Thymus (tissue), 11 donors: Measurements from ENCODE around the gene MED26. TPM values are rescaled to one million over a fixed set of nuclear protein-coding genes. Genes with fewer than 3 reads are reported as not detected.
"Not testable (repeated sequence)": the region's sequence is repeated elsewhere in the genome, so short reads cannot be mapped to it uniquely, and the experiment has no call there.

ENCODE experiments used
- DNase-seq, 9 donors: peaks; one replicate each; pipeline ENCODE4 v3.0.0-alpha.2; 2013; ENCODE audit warnings: low spot score in 9 of 9, low read depth in 6 of 9, missing footprints in 1 of 9
- H3K27ac ChIP-seq, 2 donors: one replicate each; pipeline ENCODE4 v1.5.1; 2013; ENCODE audit warnings: control low read depth in 1 of 2, low read depth in 1 of 2, low read length in 1 of 2, mild to moderate bottlenecking in 1 of 2, moderate library complexity in 1 of 2
- H3K27me3 ChIP-seq, 2 donors: one replicate each; pipeline ENCODE4 v1.5.1; 2013; ENCODE audit warnings: low read length in 1 of 2; ENCODE audit not compliant: control insufficient read depth in 2 of 2, insufficient read depth in 1 of 2
- H3K36me3 ChIP-seq, 2 donors: one replicate each; pipeline ENCODE4 v1.5.1; 2013; ENCODE audit warnings: low read length in 1 of 2, mild to moderate bottlenecking in 1 of 2, moderate library complexity in 1 of 2; ENCODE audit not compliant: control insufficient read depth in 2 of 2, insufficient read depth in 2 of 2
- H3K4me1 ChIP-seq, 2 donors: one replicate each; pipeline ENCODE4 v1.5.1; 2013; ENCODE audit warnings: low read length in 2 of 2; ENCODE audit not compliant: control insufficient read depth in 2 of 2, insufficient read depth in 2 of 2
- H3K4me3 ChIP-seq, 2 donors: one replicate each; pipeline ENCODE4 v1.5.1; 2013; ENCODE audit warnings: low read length in 2 of 2, control low read depth in 1 of 2, mild to moderate bottlenecking in 1 of 2
- H3K9me3 ChIP-seq, 2 donors: one replicate each; pipeline ENCODE4 v1.5.1; 2013; ENCODE audit warnings: low read length in 1 of 2, mild to moderate bottlenecking in 1 of 2; ENCODE audit not compliant: control insufficient read depth in 2 of 2, insufficient read depth in 1 of 2
- WGBS: extraction: QIAGEN DNeasy Blood & Tissue Kit; methylation state at CpG from one replicate; pipeline ENCODE4 v1.1.7; 2013; 5-methylcytosine and 5-hydroxymethylcytosine counted together
- polyA plus RNA-seq: library from polyadenylated mRNA; stranded (reverse); fragments of 200-250 nt; gene quantifications from one replicate; pipeline ENCODE4 v1.2.3, GENCODE V29; 2013
- total RNA-seq: library from RNA; stranded (reverse); fragments of 120-200 nt; gene quantifications from one replicate; pipeline ENCODE4 v1.2.4, GENCODE V29; 2013
- donor health status: healthy.

The MED26 gene
- total and polyA plus RNA-seq, 2 donors = 6.2 to 8.1 TPM

DNA sequence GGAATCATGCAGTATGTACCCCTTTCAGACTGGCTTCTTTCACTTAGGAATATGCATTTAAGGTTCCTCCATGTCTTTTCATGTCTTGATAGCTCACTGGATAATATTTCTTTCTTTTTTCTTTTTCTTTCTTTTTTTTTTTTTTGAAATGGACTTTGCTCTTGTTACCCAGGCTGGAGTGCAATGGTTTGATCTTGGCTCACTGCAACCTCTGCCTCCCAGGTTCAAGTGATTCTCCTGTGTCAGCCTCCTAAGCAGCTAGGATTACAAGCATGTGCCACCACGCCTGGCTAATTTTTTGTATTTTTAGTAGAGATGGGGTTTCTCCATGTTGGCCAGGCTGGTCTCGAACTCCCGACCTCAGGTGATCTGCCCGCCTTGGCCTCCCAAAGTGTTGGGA, 40.7 kb upstream of the MED26 start:
- not testable (repeated sequence) for H3K27ac ChIP-seq, H3K9me3 ChIP-seq, H3K4me1 ChIP-seq, H3K36me3 ChIP-seq, H3K4me3 ChIP-seq, H3K27me3 ChIP-seq, DNase-seq
- 96% methylated on average over 4 of the region's 4 CpGs for WGBS

GRCh38 chr19:16668176-16668575, 40.2 kb upstream of the MED26 start:
- H3K27me3 ChIP-seq = peaks cover 0 to 8% of the 10 kb centered on the region in 2 donors
- no peak overlapping the region for H3K27ac ChIP-seq
- H3K4me3 ChIP-seq = no peak overlapping the region
- H3K36me3 ChIP-seq = no peaks in the 10 kb centered on the region
- H3K4me1 ChIP-seq = no peaks in the 10 kb centered on the region
- no peak for DNase-seq
- 96% methylated on average over 5 of the region's 5 CpGs for WGBS
- H3K9me3 ChIP-seq = no peaks in the 10 kb centered on the region

GRCh38 chr19:16661480-16662034, 33.6 kb upstream of the MED26 start:
- H3K36me3 ChIP-seq = peaks cover 17 to 22% of the 10 kb centered on the region in 2 donors
- H3K4me3 ChIP-seq = peak overlapping the region in 1 of 2 donors; percentile 76
- peaks cover 0 to 3% of the 10 kb centered on the region in 2 donors for H3K9me3 ChIP-seq
- H3K27ac ChIP-seq = peak overlapping the region in 1 of 2 donors; percentile 47
- DNase-seq = peak in 2 of 9 donors; percentile 3 to 10
- 2% methylated on average over 31 of the region's 31 CpGs for WGBS
- peaks cover 23 to 26% of the 10 kb centered on the region in 2 donors for H3K4me1 ChIP-seq
- peaks cover 10 to 37% of the 10 kb centered on the region in 2 donors for H3K27me3 ChIP-seq

DNA sequence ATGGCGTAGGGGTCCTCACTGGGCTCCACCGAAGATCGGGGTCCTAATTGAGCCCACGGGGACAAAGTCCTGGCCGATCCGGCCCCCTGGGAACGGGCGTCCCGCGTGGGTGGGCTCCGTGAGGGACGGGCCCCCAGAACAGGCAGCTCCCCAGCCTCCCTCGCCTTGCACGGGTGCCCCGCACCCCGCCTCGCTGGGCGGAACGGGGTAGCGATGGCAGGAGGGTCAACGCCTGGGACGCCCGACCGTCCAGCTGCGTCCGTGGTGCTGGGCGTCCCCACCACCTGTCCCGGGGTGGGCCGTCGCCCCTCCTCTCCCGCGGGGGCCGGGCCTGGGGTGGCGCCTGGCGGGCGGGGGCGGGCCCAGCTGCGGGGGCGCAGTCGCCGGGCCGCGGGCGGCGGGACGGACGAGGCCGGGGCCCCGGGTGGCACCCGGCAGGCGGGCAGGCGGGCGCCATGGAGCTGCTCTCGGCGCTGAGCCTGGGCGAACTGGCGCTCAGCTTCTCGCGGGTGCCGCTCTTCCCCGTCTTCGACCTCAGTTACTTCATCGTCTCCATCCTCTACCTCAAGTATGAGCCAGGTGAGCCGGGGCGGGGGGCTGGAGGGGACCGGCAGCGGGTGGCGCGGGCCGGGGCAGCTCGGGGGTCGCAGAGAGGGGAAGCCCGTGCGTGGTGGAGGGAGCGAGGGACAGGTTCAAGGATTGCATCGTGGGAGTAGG, 32.9 kb upstream of the MED26 start, which contains the start of gene TMEM38A:
Gene TMEM38A, plus strand, starts transcription at position 377 of the 717 bp plus-strand sequence. Its CDS starts 79 bp downstream, at position 456.
- 1% methylated on average over 76 of the region's 76 CpGs for WGBS
- peaks cover 23 to 28% of the 10 kb centered on the region in 2 donors for H3K36me3 ChIP-seq
- peak within 1 kb of the TSS; percentile 76 to 91 for H3K4me3 ChIP-seq
- H3K27ac ChIP-seq = peak within 1 kb of the TSS; percentile 88 to 96
- H3K4me1 ChIP-seq = peaks cover 23 to 26% of the 10 kb centered on the region in 2 donors
- peaks cover 0 to 3% of the 10 kb centered on the region in 2 donors for H3K9me3 ChIP-seq
- peak in 4 of 9 donors; percentile 13 to 31 (median 19) for DNase-seq
- H3K27me3 ChIP-seq = peaks cover 10 to 37% of the 10 kb centered on the region in 2 donors

DNA sequence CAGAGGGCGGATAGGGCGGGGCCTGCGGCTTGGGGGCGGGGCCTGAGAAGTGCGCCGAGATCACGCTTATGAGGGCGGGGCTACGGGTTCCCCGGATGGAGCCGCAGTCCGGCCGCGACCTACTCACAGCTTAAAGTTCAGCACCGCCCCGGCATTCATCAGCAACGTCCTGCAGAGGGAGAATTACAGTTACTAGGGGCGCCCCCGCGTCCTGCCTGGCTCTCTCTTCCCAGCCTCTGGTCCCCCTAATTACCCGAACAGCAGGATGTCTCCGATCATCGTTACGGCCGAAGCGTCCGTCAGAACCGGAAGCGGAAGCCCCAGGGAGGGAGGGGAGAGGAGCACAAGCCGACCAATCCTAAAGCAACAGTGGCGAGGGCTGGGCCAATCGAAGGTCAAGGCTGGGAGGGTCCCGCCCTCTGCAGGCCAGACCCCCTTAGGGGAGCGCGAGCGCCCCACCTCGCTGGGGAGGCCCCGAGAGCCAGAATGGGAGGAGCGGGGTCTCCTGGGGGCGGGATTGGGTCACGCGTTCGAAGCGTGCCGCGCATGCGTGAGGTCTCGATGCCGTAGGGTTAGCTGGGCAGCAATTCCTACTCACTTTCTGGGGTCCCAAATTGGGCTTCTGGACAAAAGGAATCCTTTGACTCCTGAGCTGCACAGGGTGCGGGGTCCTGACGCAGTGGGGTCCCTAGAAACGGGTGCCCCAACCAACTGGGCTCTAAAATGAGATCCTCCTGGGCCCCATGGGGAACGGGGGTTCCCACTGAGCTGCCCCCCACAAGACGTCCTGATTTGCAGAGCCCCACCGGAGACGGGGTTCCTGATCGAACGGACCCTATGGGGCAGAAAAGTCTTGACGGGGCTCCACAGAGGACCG, 32.1 kb upstream of the MED26 start, which contains the start of gene SMIM7:
Gene SMIM7, minus strand, starts transcription at position 313 of the 877 bp plus-strand sequence. Its CDS starts 34 bp downstream, at position 279.
- peaks cover 0 to 3% of the 10 kb centered on the region in 2 donors for H3K9me3 ChIP-seq
- peaks cover 31 to 35% of the 10 kb centered on the region in 2 donors for H3K36me3 ChIP-seq
- peak; percentile 97 to 99 (median 98) for DNase-seq
- H3K4me1 ChIP-seq = peaks cover 23 to 26% of the 10 kb centered on the region in 2 donors
- peaks cover 10 to 37% of the 10 kb centered on the region in 2 donors for H3K27me3 ChIP-seq
- peak within 1 kb of the TSS; percentile 76 to 91 for H3K4me3 ChIP-seq
- H3K27ac ChIP-seq = peak within 1 kb of the TSS; percentile 88 to 96
- whole genome bisulfite sequencing = under 1% methylated on average over 60 of the region's 60 CpGs

GRCh38 chr19:16659464-16659831, 31.4 kb upstream of the MED26 start:
- Histone ChIP-seq H3K9me3 (peaks cover 0 to 3% of the 10 kb centered on the region in 2 donors), H3K4me1 (peaks cover 23 to 26% of the 10 kb centered on the region in 2 donors), H3K27me3 (peaks cover 10 to 35% of the 10 kb centered on the region in 2 donors), H3K36me3 (peaks cover 38 to 41% of the 10 kb centered on the region in 2 donors), H3K4me3 (peak overlapping the region; percentile 76 to 91), H3K27ac (peak overlapping the region; percentile 74 to 96)
- DNase-seq = peak in 1 of 9 donors; percentile 2
- 7% methylated on average over 14 of the region's 14 CpGs for WGBS

GRCh38 chr19:16657384-16657783, 29.4 kb upstream of the MED26 start:
- 98% methylated on average over 5 of the region's 5 CpGs for WGBS
- Histone ChIP-seq H3K27me3 (peaks cover 10 to 20% of the 10 kb centered on the region in 2 donors), H3K4me1 (peaks cover 23 to 26% of the 10 kb centered on the region in 2 donors), H3K36me3 (peaks cover 58 to 61% of the 10 kb centered on the region in 2 donors), H3K9me3 (peaks cover 0 to 3% of the 10 kb centered on the region in 2 donors), H3K27ac (no peak overlapping the region), H3K4me3 (no peak overlapping the region)
- no peak for DNase-seq

- no peak for DNase-seq
- Histone ChIP-seq H3K27ac (no peak overlapping the region), H3K27me3 (peaks cover 0 to 5% of the 10 kb centered on the region in 2 donors), H3K9me3 (peaks cover 0 to 3% of the 10 kb centered on the region in 2 donors), H3K36me3 (peaks cover 75 to 77% of the 10 kb centered on the region in 2 donors), H3K4me3 (no peak overlapping the region), H3K4me1 (peaks cover 15 to 16% of the 10 kb centered on the region in 2 donors)
- 97% methylated on average over 11 of the region's 11 CpGs for WGBS
These were observed 27.7 kb upstream of the MED26 start for GRCh38 chr19:16655727-16656126.
